Measurements from ENCODE around the gene PACRGL.

DNA sequence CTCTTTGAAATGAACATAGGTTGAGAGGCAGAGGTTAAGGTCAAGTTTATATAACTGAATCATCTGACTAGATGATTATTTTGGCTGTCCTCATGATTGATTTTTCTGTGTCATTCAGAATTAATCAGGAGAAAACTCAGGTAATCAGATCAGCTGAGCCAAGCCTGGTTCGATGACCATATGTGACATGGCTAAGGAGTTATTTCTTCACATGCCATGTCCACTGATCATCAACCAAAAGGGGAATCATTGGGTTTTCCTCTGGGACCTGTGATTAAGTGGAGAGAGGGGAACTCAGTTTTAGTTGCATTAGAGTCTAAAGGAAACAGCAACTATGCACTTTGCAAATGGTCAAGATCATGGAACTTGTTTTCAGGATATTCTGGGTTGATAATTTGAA, 20.3 kb upstream of the PACRGL start:
- TF ChIP-seq RAD21 (IDR thresholded peaks at IDR 0.05; ENCODE audit: low read length) (no peak), RFX5 (IDR thresholded peaks at IDR 0.05; ENCODE audit: low read depth, low read length) (no peak), CTCF (conservative IDR thresholded peaks at IDR 0.05; ENCODE audit: low read depth, low read length) (no peak), POLR2A (IDR thresholded peaks at IDR 0.05; ENCODE audit: low read depth, low read length) (no peak), CHD1 (IDR thresholded peaks at IDR 0.05; ENCODE audit: low read depth, low read length) (no peak), MXI1 (IDR thresholded peaks at IDR 0.05; ENCODE audit: borderline replicate concordance, low read depth, low read length) (no peak), MAZ (IDR thresholded peaks at IDR 0.05; ENCODE audit: borderline replicate concordance, low read depth, low read length) (no peak), SMC3 (IDR thresholded peaks at IDR 0.05; ENCODE audit: low read depth, low read length) (no peak), BHLHE40 (IDR thresholded peaks at IDR 0.05; ENCODE audit: low read depth, low read length) (no peak)
- TF ChIP-seq, protein P1, sequence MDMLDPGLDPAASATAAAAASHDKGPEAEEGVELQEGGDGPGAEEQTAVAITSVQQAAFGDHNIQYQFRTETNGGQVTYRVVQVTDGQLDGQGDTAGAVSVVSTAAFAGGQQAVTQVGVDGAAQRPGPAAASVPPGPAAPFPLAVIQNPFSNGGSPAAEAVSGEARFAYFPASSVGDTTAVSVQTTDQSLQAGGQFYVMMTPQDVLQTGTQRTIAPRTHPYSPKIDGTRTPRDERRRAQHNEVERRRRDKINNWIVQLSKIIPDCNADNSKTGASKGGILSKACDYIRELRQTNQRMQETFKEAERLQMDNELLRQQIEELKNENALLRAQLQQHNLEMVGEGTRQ (IDR thresholded peaks at IDR 0.05; ENCODE audit: low read depth, low read length) = no peak

Data from IMR-90 (cell line).